ENCODE measurements around the gene TMEM204.

- TF ChIP-seq POLR2AphosphoS5 (IDR thresholded peaks at IDR 0.05) (no peak), CTCF (IDR thresholded peaks at IDR 0.05) (no peak)
Observed at GRCh38 chr16:1557576-1557975, 24.1 kb downstream of the TMEM204 start.
